H9 (cell line): ENCODE measurements around the gene DNAAF1. TPM values are rescaled to one million over a fixed set of nuclear protein-coding genes. Genes with fewer than 3 reads are reported as not detected.

Experiments used
- DNase-seq: peaks from one replicate; pipeline ENCODE4 v3.0.0-alpha.2; 2017
- H2AFZ ChIP-seq: one replicate; pipeline ENCODE4 v1.6.1; 2013; ENCODE audit warnings: mild to moderate bottlenecking, low read length, control low read depth, moderate library complexity
- H2AK5ac ChIP-seq: 2 replicates; pipeline ENCODE4 v1.6.1; 2013; ENCODE audit warnings: low read length, control low read depth, mixed read lengths; ENCODE audit not compliant: insufficient read length
- H2BK120ac ChIP-seq: one replicate; pipeline ENCODE4 v1.6.1; 2013; ENCODE audit warnings: low read depth, mild to moderate bottlenecking, low read length, control low read depth, inconsistent platforms; ENCODE audit not compliant: poor library complexity, severe bottlenecking
- H2BK12ac ChIP-seq: 2 replicates; pipeline ENCODE4 v1.6.1; 2013; ENCODE audit warnings: low read length, control low read depth, mixed read lengths, low read depth; ENCODE audit not compliant: insufficient read length
- H2BK15ac ChIP-seq: 2 replicates; pipeline ENCODE4 v1.6.1; 2013; ENCODE audit warnings: low read depth, low read length, control low read depth
- H2BK20ac ChIP-seq: one replicate; pipeline ENCODE4 v1.6.1; 2013; ENCODE audit warnings: low read depth, mild to moderate bottlenecking, low read length, control low read depth, inconsistent platforms; ENCODE audit not compliant: poor library complexity, severe bottlenecking
- H2BK5ac ChIP-seq: 2 replicates; pipeline ENCODE4 v1.6.1; 2013; ENCODE audit warnings: low read length, control low read depth, mixed read lengths; ENCODE audit not compliant: insufficient read length
- H3K14ac ChIP-seq: 2 replicates; pipeline ENCODE4 v1.6.1; 2013; ENCODE audit warnings: low read length, control low read depth; ENCODE audit not compliant: insufficient read depth
- H3K18ac ChIP-seq: 2 replicates; pipeline ENCODE4 v1.6.1; 2013; ENCODE audit warnings: low read depth, mild to moderate bottlenecking, mixed read lengths, low read length, control low read depth; ENCODE audit not compliant: insufficient read length
- H3K23ac ChIP-seq: 2 replicates; pipeline ENCODE4 v1.6.1; 2013; ENCODE audit warnings: low read length, control low read depth, mixed read lengths, low read depth; ENCODE audit not compliant: insufficient read length
- H3K23me2 ChIP-seq: 2 replicates; pipeline ENCODE4 v1.6.1; 2013; ENCODE audit warnings: low read depth, mild to moderate bottlenecking, mixed read lengths, low read length, control low read depth; ENCODE audit not compliant: insufficient read length, poor library complexity, severe bottlenecking
- H3K27ac ChIP-seq: 2 replicates; pipeline ENCODE4 v1.5.1; 2013; ENCODE audit warnings: low read length, control low read depth, mixed read lengths, low read depth; ENCODE audit not compliant: insufficient read length
- H3K27me3 ChIP-seq: 2 replicates; pipeline ENCODE4 v1.6.1; 2013; ENCODE audit warnings: low read length, control low read depth, inconsistent platforms; ENCODE audit not compliant: insufficient read depth
- H3K4ac ChIP-seq: 2 replicates; pipeline ENCODE4 v1.6.1; 2013; ENCODE audit warnings: low read depth, mild to moderate bottlenecking, control low read depth, inconsistent platforms, low read length, moderate library complexity
- H3K4me1 ChIP-seq: 2 replicates; pipeline ENCODE4 v1.6.1; 2013; ENCODE audit warnings: low read length, control low read depth, inconsistent platforms; ENCODE audit not compliant: insufficient read depth
- H3K4me2 ChIP-seq: 2 replicates; pipeline ENCODE4 v1.6.1; 2013; ENCODE audit warnings: low read length, control low read depth, mixed read lengths; ENCODE audit not compliant: insufficient read length, insufficient read depth
- H3K56ac ChIP-seq: 2 replicates; pipeline ENCODE4 v1.6.1; 2013; ENCODE audit warnings: low read depth, mild to moderate bottlenecking, mixed read lengths, low read length, control low read depth; ENCODE audit not compliant: insufficient read length
- H3K79me1 ChIP-seq: 2 replicates; pipeline ENCODE4 v1.6.1; 2013; ENCODE audit warnings: low read depth, mild to moderate bottlenecking, moderate library complexity, low read length, control low read depth, inconsistent platforms; ENCODE audit not compliant: insufficient read depth, poor library complexity, severe bottlenecking
- H3K79me2 ChIP-seq: 2 replicates; pipeline ENCODE4 v1.6.1; 2013; ENCODE audit warnings: low read length, control low read depth, inconsistent platforms; ENCODE audit not compliant: insufficient read depth
- H3K9ac ChIP-seq: 2 replicates; pipeline ENCODE4 v1.6.1; 2013; ENCODE audit warnings: low read length, control low read depth, mixed read lengths; ENCODE audit not compliant: insufficient read length; ENCODE audit errors: extremely low read depth
- H3K9me3 ChIP-seq: one replicate; pipeline ENCODE4 v1.6.1; 2013; ENCODE audit warnings: low read depth, low read length, inconsistent platforms; ENCODE audit not compliant: control insufficient read depth
- H3T11ph ChIP-seq: one replicate; pipeline ENCODE4 v1.6.1; 2013; ENCODE audit warnings: mild to moderate bottlenecking, low read length, control low read depth, inconsistent platforms
- H4K20me1 ChIP-seq: one replicate; pipeline ENCODE4 v1.6.1; 2013; ENCODE audit not compliant: control insufficient read depth, insufficient read length, insufficient read depth
- H4K5ac ChIP-seq: 2 replicates; pipeline ENCODE4 v1.6.1; 2013; ENCODE audit warnings: low read depth, mild to moderate bottlenecking, mixed read lengths, low read length, control low read depth; ENCODE audit not compliant: insufficient read length
- H4K8ac ChIP-seq: replicated peaks from 2 replicates; pipeline ENCODE4 v1.6.1; 2013; ENCODE audit warnings: low read length, control low read depth, mixed read lengths, low read depth; ENCODE audit not compliant: insufficient read length
- H4K91ac ChIP-seq: 2 replicates; pipeline ENCODE4 v1.6.1; 2013; ENCODE audit warnings: low read depth, mild to moderate bottlenecking, moderate library complexity, mixed read lengths, low read length, control low read depth; ENCODE audit not compliant: insufficient read length
- H3K27ac Mint-ChIP-seq, 3 experiments: 2 replicates in 2 of 3; 3 replicates in 1 of 3; pipeline ENCODE4 v1.8.0; 2020 to 2021; ENCODE audit warnings: mixed read lengths in 3 of 3, mild to moderate bottlenecking in 1 of 3, moderate library complexity in 1 of 3
- H3K27me3 Mint-ChIP-seq: 2 replicates; pipeline ENCODE4 v1.8.0; 2021; ENCODE audit warnings: low read depth, mild to moderate bottlenecking, moderate library complexity, mixed read lengths
- H3K36me3 Mint-ChIP-seq, 3 experiments: 2 replicates in 2 of 3; 3 replicates in 1 of 3; pipeline ENCODE4 v1.8.0; 2020 to 2021; ENCODE audit warnings: low read depth in 3 of 3, mixed read lengths in 3 of 3; ENCODE audit not compliant: insufficient read depth in 1 of 3
- H3K4me1 Mint-ChIP-seq, 2 experiments: 2 replicates each; pipeline ENCODE4 v1.8.0; 2020; ENCODE audit warnings: mixed read lengths in 2 of 2
- H3K4me3 Mint-ChIP-seq, 2 experiments: 2 replicates in 1 of 2; 3 replicates in 1 of 2; pipeline ENCODE4 v1.8.0; 2020 to 2021; ENCODE audit warnings: mild to moderate bottlenecking in 2 of 2, mixed read lengths in 2 of 2, moderate library complexity in 1 of 2
- H3K9me3 Mint-ChIP-seq, 2 experiments: 2 replicates in 1 of 2; 3 replicates in 1 of 2; pipeline ENCODE4 v1.8.0; 2020; ENCODE audit warnings: mild to moderate bottlenecking in 2 of 2, mixed read lengths in 2 of 2, moderate library complexity in 1 of 2
- CTCF ChIP-seq: fragments of 200-600 bp; sonication (generic); conservative IDR thresholded peaks from 3 replicates; pipeline ENCODE4 v1.8.0; 2021; ENCODE audit warnings: antibody characterized with exemption, mild to moderate bottlenecking
- WGBS: extraction: QIAGEN DNeasy Blood & Tissue Kit; methylation state at CpG from one replicate; pipeline ENCODE4 v1.1.7; 2013; ENCODE audit warnings: missing lambda C conversion rate, low lambda C conversion rate, mixed read lengths; ENCODE audit not compliant: insufficient read length; ENCODE audit errors: extremely low coverage; 5-methylcytosine and 5-hydroxymethylcytosine counted together
- total RNA-seq: library from RNA; stranded (reverse); gene quantifications from 2 replicates; pipeline ENCODE4 v1.2.1, GENCODE V29; 2021

Gene DNAAF1
- total RNA-seq, 1 experiment from 2014 or later = not detected

- Histone ChIP-seq H3K79me1 (no peaks in the 10 kb centered on the region), H2AK5ac (no peak overlapping the region), H4K91ac (no peak overlapping the region), H3T11ph (no peak overlapping the region), H4K8ac (no peak overlapping the region), H4K5ac (no peak overlapping the region), H2BK15ac (no peak overlapping the region), H3K27me3 (no peaks in the 10 kb centered on the region), H2BK5ac (no peak overlapping the region), H3K18ac (no peak overlapping the region), H3K23ac (no peak overlapping the region), H3K4me1 (no peaks in the 10 kb centered on the region; the same call in 1 of the 2 replicates), H3K56ac (no peak overlapping the region), H2BK120ac (no peak overlapping the region), H4K20me1 (no peaks in the 10 kb centered on the region), H3K4me2 (no peak overlapping the region), H2BK20ac (no peak overlapping the region), H3K9me3 (no peaks in the 10 kb centered on the region), H3K23me2 (peaks cover 10% of the 10 kb centered on the region), H3K14ac (no peak overlapping the region; the same call in 1 of the 2 replicates), H3K79me2 (peaks cover 6% of the 10 kb centered on the region; the same call in 1 of the 2 replicates), H2AFZ (no peak overlapping the region), H2BK12ac (no peak overlapping the region), H3K4ac (no peak overlapping the region), H3K27ac (no peak overlapping the region), H3K9ac (no peak overlapping the region)
- H3K9me3 Mint-ChIP-seq = no peaks in the 10 kb centered on the region
- no CpG with 5 or more reads among the region's 13 CpGs for WGBS
- H3K36me3 Mint-ChIP-seq = peaks cover 2 to 20% (median 19%) of the 10 kb centered on the region in 3 experiments; a peak in 5 of 7 replicates
- no peaks in the 10 kb centered on the region for H3K27me3 Mint-ChIP-seq
- H3K27ac Mint-ChIP-seq = no peak overlapping the region
- H3K4me3 Mint-ChIP-seq = no peak overlapping the region
- peaks cover 11 to 12% of the 10 kb centered on the region in 2 experiments for H3K4me1 Mint-ChIP-seq
- DNase-seq = no peak
- no peak for TF ChIP-seq CTCF
These were observed 25.7 kb upstream of the DNAAF1 start for GRCh38 chr16:84119368-84119767.
